Stimulated activated CD4-positive, alpha-beta T cell treated with anti-CD3 and anti-CD28 coated beads, Interleukin-4, amount 100 ng/mL, for 1 hour (primary cell): ENCODE results near the gene ADAMTSL5.
"Not testable (repeated sequence)": the region's sequence is repeated elsewhere in the genome, so short reads cannot be mapped to it uniquely, and the experiment has no call there.

Experiments
- DNase-seq: peaks from one replicate; pipeline ENCODE4 v3.0.0-alpha.2; 2020

Gene ADAMTSL5

GRCh38 chr19:1477056-1477455 is 35.8 kb downstream of the ADAMTSL5 start:
- not testable (repeated sequence) for DNase-seq

GRCh38 chr19:1475751-1476437 is 36.9 kb downstream of the ADAMTSL5 start:
- no peak for DNase-seq

- DNase-seq = no peak
Measured at GRCh38 chr19:1474765-1475351, 38.0 kb downstream of the ADAMTSL5 start.

GRCh38 chr19:1474011-1474764 is 38.6 kb downstream of the ADAMTSL5 start:
- DNase-seq = no peak

- no peak for DNase-seq
Measured at GRCh38 chr19:1473085-1473851, 39.6 kb downstream of the ADAMTSL5 start.

- DNase-seq = no peak
Measured at GRCh38 chr19:1472231-1473084, 40.4 kb downstream of the ADAMTSL5 start.

- no peak for DNase-seq
Measured at GRCh38 chr19:1471515-1472160, 41.2 kb downstream of the ADAMTSL5 start.

- no peak for DNase-seq
Measured at GRCh38 chr19:1471010-1471514, 41.8 kb downstream of the ADAMTSL5 start.

- peak; percentile 76 for DNase-seq
Measured at GRCh38 chr19:1470305-1471009, 42.4 kb downstream of the ADAMTSL5 start.

GRCh38 chr19:1470055-1470304 is 42.8 kb downstream of the ADAMTSL5 start:
- no peak for DNase-seq

GRCh38 chr19:1469255-1470054 is 43.4 kb downstream of the ADAMTSL5 start:
- no peak for DNase-seq

GRCh38 chr19:1468821-1469254 is 44.0 kb downstream of the ADAMTSL5 start:
- peak; percentile 57 for DNase-seq

- DNase-seq = no peak
Measured at GRCh38 chr19:1468274-1468820, 44.5 kb downstream of the ADAMTSL5 start.

- no peak for DNase-seq
Measured at GRCh38 chr19:1467490-1468273, 45.1 kb downstream of the ADAMTSL5 start.

- DNase-seq = no peak
Measured at GRCh38 chr19:1467215-1467489, 45.7 kb downstream of the ADAMTSL5 start.

GRCh38 chr19:1466461-1467214 is 46.2 kb downstream of the ADAMTSL5 start:
- DNase-seq = no peak

- no peak for DNase-seq
Measured at GRCh38 chr19:1466018-1466460, 46.8 kb downstream of the ADAMTSL5 start.
